A549 (cell line): ENCODE results near the gene LGALS3BP.
"Not testable (repeated sequence)": the region's sequence is repeated elsewhere in the genome, so short reads cannot be mapped to it uniquely, and the experiment has no call there.

Source experiments
- CHD4 ChIP-seq: fragments of 200-600 bp; sonication (generic); IDR thresholded peaks from 2 replicates; pipeline ENCODE4 v1.6.1; 2016; ENCODE audit warnings: antibody characterized with exemption, mild to moderate bottlenecking, borderline replicate concordance
- JUN ChIP-seq, 2 experiments: fragments of >200 bp; sonication (Bioruptor Twin); formaldehyde crosslinking; IDR thresholded peaks; 2 replicates in 1 of 2; 3 replicates in 1 of 2; pipeline ENCODE4 v1.6.1; 2016 to 2017
- POLR2A ChIP-seq: IDR thresholded peaks from 2 replicates; pipeline ENCODE4 v1.6.1; 2012; ENCODE audit warnings: mild to moderate bottlenecking, low read length
- TF ChIP-seq, protein P1 (sequence below): fragments of >200 bp; sonication (Bioruptor Twin); formaldehyde crosslinking; IDR thresholded peaks from 3 replicates; pipeline ENCODE4 v1.5.1; 2016
- TF ChIP-seq, protein P2 (sequence below): fragments of 200-600 bp; sonication (generic); IDR thresholded peaks from 2 replicates; pipeline ENCODE4 v1.6.1; 2016; ENCODE audit warnings: antibody characterized with exemption, mild to moderate bottlenecking, moderate library complexity

DNA sequence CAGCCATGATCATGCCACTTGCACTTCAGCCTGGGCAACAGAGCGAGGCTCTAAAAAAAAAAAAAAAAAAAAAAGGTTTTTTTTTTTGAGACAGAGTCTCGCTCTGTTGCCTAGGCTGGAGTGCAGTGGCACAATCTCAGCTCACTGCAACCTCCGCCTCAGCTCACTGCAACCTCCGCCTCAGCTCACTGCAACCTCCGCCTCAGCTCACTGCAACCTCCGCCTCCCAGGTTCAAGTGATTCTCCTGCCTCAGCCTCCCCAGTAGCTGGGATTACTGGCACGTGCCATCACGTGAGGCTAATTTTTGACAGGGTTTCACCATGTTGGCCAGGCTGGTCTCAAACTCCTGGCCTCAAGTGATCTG is 16.8 kb downstream of the LGALS3BP start:
- TF ChIP-seq, protein P1, sequence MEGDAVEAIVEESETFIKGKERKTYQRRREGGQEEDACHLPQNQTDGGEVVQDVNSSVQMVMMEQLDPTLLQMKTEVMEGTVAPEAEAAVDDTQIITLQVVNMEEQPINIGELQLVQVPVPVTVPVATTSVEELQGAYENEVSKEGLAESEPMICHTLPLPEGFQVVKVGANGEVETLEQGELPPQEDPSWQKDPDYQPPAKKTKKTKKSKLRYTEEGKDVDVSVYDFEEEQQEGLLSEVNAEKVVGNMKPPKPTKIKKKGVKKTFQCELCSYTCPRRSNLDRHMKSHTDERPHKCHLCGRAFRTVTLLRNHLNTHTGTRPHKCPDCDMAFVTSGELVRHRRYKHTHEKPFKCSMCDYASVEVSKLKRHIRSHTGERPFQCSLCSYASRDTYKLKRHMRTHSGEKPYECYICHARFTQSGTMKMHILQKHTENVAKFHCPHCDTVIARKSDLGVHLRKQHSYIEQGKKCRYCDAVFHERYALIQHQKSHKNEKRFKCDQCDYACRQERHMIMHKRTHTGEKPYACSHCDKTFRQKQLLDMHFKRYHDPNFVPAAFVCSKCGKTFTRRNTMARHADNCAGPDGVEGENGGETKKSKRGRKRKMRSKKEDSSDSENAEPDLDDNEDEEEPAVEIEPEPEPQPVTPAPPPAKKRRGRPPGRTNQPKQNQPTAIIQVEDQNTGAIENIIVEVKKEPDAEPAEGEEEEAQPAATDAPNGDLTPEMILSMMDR = not testable (repeated sequence)
- TF ChIP-seq POLR2A; CHD4; JUN (IDR thresholded peaks at IDR 0.05): not testable (repeated sequence)
- TF ChIP-seq, protein P2, sequence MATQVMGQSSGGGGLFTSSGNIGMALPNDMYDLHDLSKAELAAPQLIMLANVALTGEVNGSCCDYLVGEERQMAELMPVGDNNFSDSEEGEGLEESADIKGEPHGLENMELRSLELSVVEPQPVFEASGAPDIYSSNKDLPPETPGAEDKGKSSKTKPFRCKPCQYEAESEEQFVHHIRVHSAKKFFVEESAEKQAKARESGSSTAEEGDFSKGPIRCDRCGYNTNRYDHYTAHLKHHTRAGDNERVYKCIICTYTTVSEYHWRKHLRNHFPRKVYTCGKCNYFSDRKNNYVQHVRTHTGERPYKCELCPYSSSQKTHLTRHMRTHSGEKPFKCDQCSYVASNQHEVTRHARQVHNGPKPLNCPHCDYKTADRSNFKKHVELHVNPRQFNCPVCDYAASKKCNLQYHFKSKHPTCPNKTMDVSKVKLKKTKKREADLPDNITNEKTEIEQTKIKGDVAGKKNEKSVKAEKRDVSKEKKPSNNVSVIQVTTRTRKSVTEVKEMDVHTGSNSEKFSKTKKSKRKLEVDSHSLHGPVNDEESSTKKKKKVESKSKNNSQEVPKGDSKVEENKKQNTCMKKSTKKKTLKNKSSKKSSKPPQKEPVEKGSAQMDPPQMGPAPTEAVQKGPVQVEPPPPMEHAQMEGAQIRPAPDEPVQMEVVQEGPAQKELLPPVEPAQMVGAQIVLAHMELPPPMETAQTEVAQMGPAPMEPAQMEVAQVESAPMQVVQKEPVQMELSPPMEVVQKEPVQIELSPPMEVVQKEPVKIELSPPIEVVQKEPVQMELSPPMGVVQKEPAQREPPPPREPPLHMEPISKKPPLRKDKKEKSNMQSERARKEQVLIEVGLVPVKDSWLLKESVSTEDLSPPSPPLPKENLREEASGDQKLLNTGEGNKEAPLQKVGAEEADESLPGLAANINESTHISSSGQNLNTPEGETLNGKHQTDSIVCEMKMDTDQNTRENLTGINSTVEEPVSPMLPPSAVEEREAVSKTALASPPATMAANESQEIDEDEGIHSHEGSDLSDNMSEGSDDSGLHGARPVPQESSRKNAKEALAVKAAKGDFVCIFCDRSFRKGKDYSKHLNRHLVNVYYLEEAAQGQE = not testable (repeated sequence)
